Endothelial cell of umbilical vein (primary cell): ENCODE measurements around the gene GATAD1. TPM values are rescaled to one million over a fixed set of nuclear protein-coding genes. Genes with fewer than 3 reads are reported as not detected.

Source experiments
- BruUV-seq: library from RNA; stranded (reverse); fragments of 400-500 nt; replicated peaks from 2 replicates; lab custom pipeline; 2021; lab: Mats Ljungman, UMichigan
- CTCF ChIA-PET: fragments of 300-600, 350-600 bp; sonication (Branson Sonifier 250); formaldehyde crosslinking; loops from one replicate; lab custom pipeline; 2021; ENCODE audit warnings: antibody characterized with exemption, inconsistent platforms; lab: Charles Lee
- POLR2A ChIA-PET: fragments of 300-600, 350-600 bp; sonication (Branson Sonifier 250); formaldehyde crosslinking; loops from one replicate; lab custom pipeline; 2021; ENCODE audit warnings: antibody characterized with exemption, inconsistent platforms; lab: Charles Lee
- DNase-seq: peaks from one replicate; pipeline ENCODE4 v3.0.0-alpha.2; 2011; ENCODE audit warnings: low read depth, low spot score
- FAIRE-seq: peaks from 2 replicates; lab custom pipeline; 2011; peaks lifted over from hg19 to GRCh38; lab: Jason Lieb, UNC
- H2AFZ ChIP-seq: 2 replicates; pipeline ENCODE4 v1.6.0; 2012; ENCODE audit warnings: low read depth, low read length, control low read depth, inconsistent platforms
- H3K27ac ChIP-seq: 2 replicates; pipeline ENCODE4 v1.5.1; 2011; ENCODE audit warnings: low read depth, mild to moderate bottlenecking, control low read depth, low read length, moderate library complexity; ENCODE audit not compliant: insufficient read depth
- H3K27me3 ChIP-seq, 2 experiments: 2 replicates each; pipeline versions ENCODE4 v1.6.0 to v1.6.1; 2011; ENCODE audit warnings: low read length in 2 of 2, mixed read lengths in 1 of 2; ENCODE audit not compliant: control insufficient read depth in 2 of 2, insufficient read depth in 2 of 2
- H3K36me3 ChIP-seq, 2 experiments: 2 replicates in 1 of 2; 3 replicates in 1 of 2; pipeline ENCODE4 v1.5.1; 2011; ENCODE audit warnings: low read length in 2 of 2, mild to moderate bottlenecking in 1 of 2, moderate library complexity in 1 of 2; ENCODE audit not compliant: control insufficient read depth in 2 of 2, insufficient read depth in 2 of 2; ENCODE audit errors: extremely low read depth in 1 of 2
- H3K4me1 ChIP-seq: 3 replicates; pipeline ENCODE4 v1.5.1; 2011; ENCODE audit warnings: mild to moderate bottlenecking, low read length; ENCODE audit not compliant: control insufficient read depth, insufficient read depth; ENCODE audit errors: extremely low read depth
- H3K4me2 ChIP-seq: 2 replicates; pipeline ENCODE4 v1.6.1; 2011; ENCODE audit warnings: low read length, control low read depth, mixed read lengths; ENCODE audit not compliant: insufficient read depth
- H3K4me3 ChIP-seq, 3 experiments: fragments of 200-600 bp in 1 of 3; sonication (generic), shearing (Covaris generic) in 1 of 3; replicated peaks in 1 of 3; 2 replicates each; pipeline ENCODE4 v1.5.1; 2011 to 2016; ENCODE audit warnings: control low read depth in 3 of 3, low read length in 3 of 3, mild to moderate bottlenecking in 2 of 3, inconsistent platforms in 1 of 3, low read depth in 1 of 3, moderate library complexity in 1 of 3; ENCODE audit not compliant: insufficient read depth in 1 of 3
- H3K79me2 ChIP-seq: 2 replicates; pipeline ENCODE4 v1.6.0; 2012; ENCODE audit warnings: low read length, inconsistent platforms; ENCODE audit not compliant: control insufficient read depth, insufficient read depth
- H3K9ac ChIP-seq: replicated peaks from 2 replicates; pipeline ENCODE3; 2011; ENCODE audit warnings: low read length, control low read depth; ENCODE audit not compliant: insufficient read depth; ENCODE audit errors: extremely low read depth
- H3K9me1 ChIP-seq: replicated peaks from 3 replicates; pipeline ENCODE4 v1.6.0; 2011; ENCODE audit warnings: mild to moderate bottlenecking, low read length; ENCODE audit not compliant: control insufficient read depth, insufficient read depth; ENCODE audit errors: extremely low read depth
- H3K9me3 ChIP-seq: replicated peaks from 2 replicates; pipeline ENCODE4 v1.5.1; 2012; ENCODE audit warnings: low read length, inconsistent platforms; ENCODE audit not compliant: control insufficient read depth, insufficient read depth
- H4K20me1 ChIP-seq: replicated peaks from 2 replicates; pipeline ENCODE3; 2011; ENCODE audit warnings: mild to moderate bottlenecking, low read length; ENCODE audit not compliant: control insufficient read depth, insufficient read depth; ENCODE audit errors: extremely low read depth
- CTCF ChIP-seq, 2 donors: IDR thresholded peaks; 1 replicate in 1 of 2; 2 replicates in 1 of 2; pipeline ENCODE4 v1.5.1; 2011; ENCODE audit warnings: low read length in 2 of 2, mild to moderate bottlenecking in 2 of 2, moderate library complexity in 2 of 2, control low read depth in 1 of 2, inconsistent platforms in 1 of 2, low read depth in 1 of 2; ENCODE audit not compliant: insufficient read depth in 1 of 2; ENCODE audit errors: extremely low read depth in 1 of 2
- EZH2 ChIP-seq: IDR thresholded peaks from 2 replicates; pipeline ENCODE4 v1.6.1; 2012; ENCODE audit warnings: borderline replicate concordance, low read depth, mild to moderate bottlenecking, moderate library complexity, low read length, inconsistent platforms; ENCODE audit not compliant: severe bottlenecking
- FOS ChIP-seq: IDR thresholded peaks from 2 replicates; pipeline ENCODE4 v1.6.1; 2011; ENCODE audit warnings: mild to moderate bottlenecking, low read length, moderate library complexity, borderline replicate concordance; ENCODE audit not compliant: insufficient read depth
- GATA2 ChIP-seq: IDR thresholded peaks from 2 replicates; pipeline ENCODE4 v1.7.0; 2011; ENCODE audit warnings: low read depth, mild to moderate bottlenecking, moderate library complexity, mixed read lengths, low read length; ENCODE audit not compliant: insufficient read length, insufficient read depth
- JUN ChIP-seq: IDR thresholded peaks from 2 replicates; pipeline ENCODE4 v1.6.1; 2011; ENCODE audit warnings: borderline replicate concordance, low read depth; ENCODE audit not compliant: insufficient read length, insufficient read depth
- MAX ChIP-seq: IDR thresholded peaks from 2 replicates; pipeline ENCODE4 v1.6.1; 2011; ENCODE audit not compliant: insufficient read depth, insufficient read length
- MYC ChIP-seq: IDR thresholded peaks from one replicate; pipeline ENCODE4 v1.6.1; 2011; ENCODE audit warnings: mild to moderate bottlenecking, low read depth, low read length
- POLR2A ChIP-seq: IDR thresholded peaks from 2 replicates; pipeline ENCODE4 v1.6.1; 2012; ENCODE audit warnings: low read depth, mild to moderate bottlenecking, control low read depth, low read length
- POLR2AphosphoS5 ChIP-seq: IDR thresholded peaks from 2 replicates; pipeline ENCODE4 v1.6.1; 2012; ENCODE audit warnings: low read depth, mild to moderate bottlenecking, control low read depth, low read length, moderate library complexity; ENCODE audit not compliant: insufficient read depth
- dilution Hi-C: fragments of 300-500 bp; cut with MboI; formaldehyde crosslinking; loops from one replicate; pipeline ENCODE4 v1.15.0; 2019; ENCODE audit warnings: low sequenced_read_pairs; ENCODE audit not compliant: extremely low pct_ligation_motif_present
- intact Hi-C: fragments of 100-400 bp; cut with micrococcal nuclease; formaldehyde crosslinking; loops from one replicate; pipeline ENCODE4 v1.10.0; 2022
- polyA plus RNA-seq, 4 experiments: library from polyadenylated mRNA; depleted of rRNA in 3 of 4; stranded (reverse) in 3 of 4; unstranded in 1 of 4; fragments of >200 nt; gene quantifications; 2 replicates each; pipeline versions ENCODE4 v1.2.1 to v1.2.3, GENCODE V29; 2011 to 2012; ENCODE audit warnings: missing spikeins in 1 of 4
- total RNA-seq: library from RNA; stranded (reverse); gene quantifications from 2 replicates; pipeline ENCODE4 v1.2.3, GENCODE V29; 2021

GATAD1 gene
- total and polyA plus RNA-seq, 2 donors (not counting 3 experiments of a cell fraction or from before 2014, with no cell fraction given) = 13.7 to 28.9 TPM

GRCh38 chr7:92422926-92423325 is 24.4 kb upstream of the GATAD1 start:
- ChIA-PET CTCF (interaction anchor here (1.7 to 5.4 kb wide), 2 partner anchors 24 to 38 kb away, joined by 6 to 94 read pairs; partner anchors contain the start of gene GATAD1), POLR2A (no interaction called here)
- H3K4me1 ChIP-seq = no peaks in the 10 kb centered on the region
- TF ChIP-seq MYC = no peak
- TF ChIP-seq MAX = no peak
- TF ChIP-seq JUN = no peak
- no peak for TF ChIP-seq POLR2AphosphoS5
- TF ChIP-seq EZH2 = no peak
- no peak for TF ChIP-seq GATA2
- TF ChIP-seq CTCF (IDR thresholded peaks at IDR 0.05; ENCODE audit: extremely low read depth in 1 of 2, insufficient read depth in 1 of 2, low read depth in 1 of 2, low read length in 2 of 2) = no peak
- no peak for TF ChIP-seq POLR2A
- TF ChIP-seq FOS = no peak
- H3K36me3 ChIP-seq = no peaks in the 10 kb centered on the region
- dilution Hi-C loops (no loop called here), intact Hi-C loops (no loop called here)
- no peak overlapping the region for H3K4me2 ChIP-seq
- H3K9ac ChIP-seq = no peak overlapping the region
- no peaks in the 10 kb centered on the region for H3K9me3 ChIP-seq
- H3K4me3 ChIP-seq = no peak overlapping the region
- H2AFZ ChIP-seq = no peak overlapping the region
- H3K79me2 ChIP-seq = no peaks in the 10 kb centered on the region
- no peak for DNase-seq
- no peaks in the 10 kb centered on the region for H4K20me1 ChIP-seq
- peaks cover 1 to 7% of the 10 kb centered on the region in 2 experiments for H3K27me3 ChIP-seq
- H3K9me1 ChIP-seq = no peaks in the 10 kb centered on the region
- FAIRE-seq = no peak
- no TSS peak for BruUV-seq
- no peak overlapping the region for H3K27ac ChIP-seq
